Fibroblast of lung (primary cell): Measurements from ENCODE around the gene FGFBP3.

Experiments
- CTCF ChIP-seq, 2 donors: IDR thresholded peaks in 1 of 2; conservative IDR thresholded peaks in 1 of 2; 1 replicate in 1 of 2; 2 replicates in 1 of 2; pipeline ENCODE4 v1.5.1; 2011 to 2012; ENCODE audit warnings: low read length in 2 of 2, control low read depth in 1 of 2, inconsistent platforms in 1 of 2, low read depth in 1 of 2, mild to moderate bottlenecking in 1 of 2
- EZH2 ChIP-seq: IDR thresholded peaks from 2 replicates; pipeline ENCODE4 v1.5.1; 2012; ENCODE audit warnings: low read length, control low read depth, mild to moderate bottlenecking; ENCODE audit errors: missing control alignments

- no peak for TF ChIP-seq CTCF (conservative IDR thresholded peaks at IDR 0.05 in 1 of 2, IDR thresholded peaks at IDR 0.05 in 1 of 2; ENCODE audit: low read depth in 1 of 2, low read length in 2 of 2)
- no peak for TF ChIP-seq EZH2
Observed at GRCh38 chr10:91924212-91925021, 15.1 kb upstream of the FGFBP3 start.
